ENCODE results near the gene TBATA.

The TBATA gene

GRCh38 chr10:70748801-70749573 lies 36.2 kb downstream of the TBATA start:
- no peak overlapping the region for H3K27ac ChIP-seq (ENCODE audit: low read depth, low read length)
- H3K4me1 ChIP-seq (ENCODE audit: control insufficient read depth, insufficient read depth, low read length): no peaks in the 10 kb centered on the region
- H3K9me3 ChIP-seq (ENCODE audit: control insufficient read depth, insufficient read depth, low read length): no peaks in the 10 kb centered on the region
- no peaks in the 10 kb centered on the region for H3K36me3 ChIP-seq (ENCODE audit: control insufficient read depth, insufficient read depth, low read length)
- H3K27me3 ChIP-seq (ENCODE audit: control insufficient read depth, insufficient read depth, low read length): no peaks in the 10 kb centered on the region
- H3K9ac ChIP-seq (ENCODE audit: low read depth, low read length): no peak overlapping the region
- no peak overlapping the region for H3K4me3 ChIP-seq (ENCODE audit: low read depth, low read length)

GRCh38 chr10:70748305-70748704 lies 36.9 kb downstream of the TBATA start:
- Histone ChIP-seq H3K27ac (ENCODE audit: low read depth, low read length) (no peak overlapping the region), H3K4me1 (ENCODE audit: control insufficient read depth, insufficient read depth, low read length) (no peaks in the 10 kb centered on the region), H3K9ac (ENCODE audit: low read depth, low read length) (no peak overlapping the region), H3K9me3 (ENCODE audit: control insufficient read depth, insufficient read depth, low read length) (no peaks in the 10 kb centered on the region), H3K27me3 (ENCODE audit: control insufficient read depth, insufficient read depth, low read length) (no peaks in the 10 kb centered on the region), H3K4me3 (ENCODE audit: low read depth, low read length) (no peak overlapping the region), H3K36me3 (ENCODE audit: control insufficient read depth, insufficient read depth, low read length) (no peaks in the 10 kb centered on the region)

- Histone ChIP-seq H3K36me3 (ENCODE audit: control insufficient read depth, insufficient read depth, low read length) (no peaks in the 10 kb centered on the region), H3K9me3 (ENCODE audit: control insufficient read depth, insufficient read depth, low read length) (no peaks in the 10 kb centered on the region), H3K4me3 (ENCODE audit: low read depth, low read length) (no peak overlapping the region), H3K4me1 (ENCODE audit: control insufficient read depth, insufficient read depth, low read length) (no peaks in the 10 kb centered on the region), H3K27me3 (ENCODE audit: control insufficient read depth, insufficient read depth, low read length) (no peaks in the 10 kb centered on the region), H3K9ac (ENCODE audit: low read depth, low read length) (no peak overlapping the region), H3K27ac (ENCODE audit: low read depth, low read length) (no peak overlapping the region)
Measured at GRCh38 chr10:70747192-70747965, 37.8 kb downstream of the TBATA start.

- Histone ChIP-seq H3K27ac (ENCODE audit: low read depth, low read length) (no peak overlapping the region), H3K4me1 (ENCODE audit: control insufficient read depth, insufficient read depth, low read length) (no peaks in the 10 kb centered on the region), H3K4me3 (ENCODE audit: low read depth, low read length) (no peak overlapping the region), H3K36me3 (ENCODE audit: control insufficient read depth, insufficient read depth, low read length) (no peaks in the 10 kb centered on the region), H3K9me3 (ENCODE audit: control insufficient read depth, insufficient read depth, low read length) (no peaks in the 10 kb centered on the region), H3K27me3 (ENCODE audit: control insufficient read depth, insufficient read depth, low read length) (no peaks in the 10 kb centered on the region), H3K9ac (ENCODE audit: low read depth, low read length) (no peak overlapping the region)
Measured at GRCh38 chr10:70745555-70745954, 39.6 kb downstream of the TBATA start.

- no peaks in the 10 kb centered on the region for H3K4me1 ChIP-seq (ENCODE audit: control insufficient read depth, insufficient read depth, low read length)
- H3K27me3 ChIP-seq (ENCODE audit: control insufficient read depth, insufficient read depth, low read length): no peaks in the 10 kb centered on the region
- H3K4me3 ChIP-seq (ENCODE audit: low read depth, low read length): no peak overlapping the region
- no peaks in the 10 kb centered on the region for H3K36me3 ChIP-seq (ENCODE audit: control insufficient read depth, insufficient read depth, low read length)
- H3K9ac ChIP-seq (ENCODE audit: low read depth, low read length): no peak overlapping the region
- H3K27ac ChIP-seq (ENCODE audit: low read depth, low read length): no peak overlapping the region
- H3K9me3 ChIP-seq (ENCODE audit: control insufficient read depth, insufficient read depth, low read length): no peaks in the 10 kb centered on the region
Measured at GRCh38 chr10:70744617-70745143, 40.5 kb downstream of the TBATA start.

GRCh38 chr10:70743879-70744278 lies 41.3 kb downstream of the TBATA start:
- no peak overlapping the region for H3K27ac ChIP-seq (ENCODE audit: low read depth, low read length)
- H3K9ac ChIP-seq (ENCODE audit: low read depth, low read length): no peak overlapping the region

GRCh38 chr10:70743430-70743788 lies 41.8 kb downstream of the TBATA start:
- no peaks in the 10 kb centered on the region for H3K36me3 ChIP-seq (ENCODE audit: control insufficient read depth, insufficient read depth, low read length)
- H3K9me3 ChIP-seq (ENCODE audit: control insufficient read depth, insufficient read depth, low read length): no peaks in the 10 kb centered on the region
- no peak overlapping the region for H3K27ac ChIP-seq (ENCODE audit: low read depth, low read length)
- no peak overlapping the region for H3K9ac ChIP-seq (ENCODE audit: low read depth, low read length)
- no peak overlapping the region for H3K4me3 ChIP-seq (ENCODE audit: low read depth, low read length)
- H3K4me1 ChIP-seq (ENCODE audit: control insufficient read depth, insufficient read depth, low read length): no peaks in the 10 kb centered on the region
- H3K27me3 ChIP-seq (ENCODE audit: control insufficient read depth, insufficient read depth, low read length): no peaks in the 10 kb centered on the region

More at GRCh38 chr10:70743879-70744278, 41.3 kb downstream of the TBATA start:
- Histone ChIP-seq H3K27me3 (ENCODE audit: control insufficient read depth, insufficient read depth, low read length) (no peaks in the 10 kb centered on the region), H3K4me1 (ENCODE audit: control insufficient read depth, insufficient read depth, low read length) (no peaks in the 10 kb centered on the region), H3K36me3 (ENCODE audit: control insufficient read depth, insufficient read depth, low read length) (no peaks in the 10 kb centered on the region), H3K4me3 (ENCODE audit: low read depth, low read length) (no peak overlapping the region), H3K9me3 (ENCODE audit: control insufficient read depth, insufficient read depth, low read length) (no peaks in the 10 kb centered on the region)

- H3K9ac ChIP-seq (ENCODE audit: low read depth, low read length): no peak overlapping the region
- no peak overlapping the region for H3K27ac ChIP-seq (ENCODE audit: low read depth, low read length)
- no peaks in the 10 kb centered on the region for H3K27me3 ChIP-seq (ENCODE audit: control insufficient read depth, insufficient read depth, low read length)
- H3K36me3 ChIP-seq (ENCODE audit: control insufficient read depth, insufficient read depth, low read length): no peaks in the 10 kb centered on the region
- H3K4me1 ChIP-seq (ENCODE audit: control insufficient read depth, insufficient read depth, low read length): no peaks in the 10 kb centered on the region
- no peaks in the 10 kb centered on the region for H3K9me3 ChIP-seq (ENCODE audit: control insufficient read depth, insufficient read depth, low read length)
- H3K4me3 ChIP-seq (ENCODE audit: low read depth, low read length): no peak overlapping the region
Measured at GRCh38 chr10:70742537-70743429, 42.4 kb downstream of the TBATA start.

GRCh38 chr10:70740406-70741288 lies 44.5 kb downstream of the TBATA start:
- no peaks in the 10 kb centered on the region for H3K27me3 ChIP-seq (ENCODE audit: control insufficient read depth, insufficient read depth, low read length)
- H3K9ac ChIP-seq (ENCODE audit: low read depth, low read length): no peak overlapping the region
- no peak overlapping the region for H3K4me3 ChIP-seq (ENCODE audit: low read depth, low read length)
- no peaks in the 10 kb centered on the region for H3K4me1 ChIP-seq (ENCODE audit: control insufficient read depth, insufficient read depth, low read length)
- no peaks in the 10 kb centered on the region for H3K9me3 ChIP-seq (ENCODE audit: control insufficient read depth, insufficient read depth, low read length)
- no peaks in the 10 kb centered on the region for H3K36me3 ChIP-seq (ENCODE audit: control insufficient read depth, insufficient read depth, low read length)
- H3K27ac ChIP-seq (ENCODE audit: low read depth, low read length): no peak overlapping the region

GRCh38 chr10:70738761-70739121 lies 46.4 kb downstream of the TBATA start:
- no peaks in the 10 kb centered on the region for H3K9me3 ChIP-seq (ENCODE audit: control insufficient read depth, insufficient read depth, low read length)
- H3K27ac ChIP-seq (ENCODE audit: low read depth, low read length): no peak overlapping the region
- no peak overlapping the region for H3K4me3 ChIP-seq (ENCODE audit: low read depth, low read length)
- no peak overlapping the region for H3K9ac ChIP-seq (ENCODE audit: low read depth, low read length)
- H3K4me1 ChIP-seq (ENCODE audit: control insufficient read depth, insufficient read depth, low read length): no peaks in the 10 kb centered on the region
- no peaks in the 10 kb centered on the region for H3K36me3 ChIP-seq (ENCODE audit: control insufficient read depth, insufficient read depth, low read length)
- H3K27me3 ChIP-seq (ENCODE audit: control insufficient read depth, insufficient read depth, low read length): no peaks in the 10 kb centered on the region

Measured in HUES48 (cell line).